ENCODE measurements around the gene CXorf49.

DNA sequence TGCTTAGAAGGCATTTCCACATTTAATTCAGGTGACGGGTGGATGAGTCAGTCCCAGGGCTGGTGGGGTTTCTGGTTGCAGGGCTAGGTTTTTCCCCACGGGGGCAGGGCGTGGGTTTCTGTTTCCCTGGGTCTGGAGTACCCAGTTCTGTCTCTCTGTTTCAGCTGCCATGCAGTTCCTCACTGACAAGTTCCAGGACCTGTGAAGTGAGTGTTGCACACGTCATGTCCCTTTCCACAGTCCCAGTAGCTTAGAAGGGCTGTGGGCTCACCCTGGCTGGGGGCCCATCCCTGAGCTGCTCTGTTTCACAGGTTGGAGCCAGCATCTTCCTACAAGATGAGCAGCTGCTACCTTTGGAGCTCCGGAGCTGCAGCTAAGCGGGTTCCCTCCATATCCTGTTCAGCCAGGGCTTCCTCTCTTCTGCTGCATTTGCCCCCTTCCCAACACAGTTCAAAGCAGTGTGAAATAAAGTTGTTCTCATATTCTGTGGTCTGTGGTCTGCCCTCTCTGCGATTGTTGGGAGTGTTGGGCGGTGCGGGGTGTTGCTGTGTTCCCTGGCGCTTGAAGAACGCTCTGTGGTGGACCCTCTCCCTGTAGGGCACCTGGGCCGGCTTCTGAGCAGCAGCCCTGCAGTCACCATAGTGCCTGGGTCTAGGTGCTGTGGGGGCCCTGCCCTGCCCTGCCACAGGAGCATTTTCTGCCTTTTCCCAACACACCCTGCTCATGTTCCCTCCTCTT is 46.9 kb downstream of the CXorf49 start:
- TF ChIP-seq, protein P1, sequence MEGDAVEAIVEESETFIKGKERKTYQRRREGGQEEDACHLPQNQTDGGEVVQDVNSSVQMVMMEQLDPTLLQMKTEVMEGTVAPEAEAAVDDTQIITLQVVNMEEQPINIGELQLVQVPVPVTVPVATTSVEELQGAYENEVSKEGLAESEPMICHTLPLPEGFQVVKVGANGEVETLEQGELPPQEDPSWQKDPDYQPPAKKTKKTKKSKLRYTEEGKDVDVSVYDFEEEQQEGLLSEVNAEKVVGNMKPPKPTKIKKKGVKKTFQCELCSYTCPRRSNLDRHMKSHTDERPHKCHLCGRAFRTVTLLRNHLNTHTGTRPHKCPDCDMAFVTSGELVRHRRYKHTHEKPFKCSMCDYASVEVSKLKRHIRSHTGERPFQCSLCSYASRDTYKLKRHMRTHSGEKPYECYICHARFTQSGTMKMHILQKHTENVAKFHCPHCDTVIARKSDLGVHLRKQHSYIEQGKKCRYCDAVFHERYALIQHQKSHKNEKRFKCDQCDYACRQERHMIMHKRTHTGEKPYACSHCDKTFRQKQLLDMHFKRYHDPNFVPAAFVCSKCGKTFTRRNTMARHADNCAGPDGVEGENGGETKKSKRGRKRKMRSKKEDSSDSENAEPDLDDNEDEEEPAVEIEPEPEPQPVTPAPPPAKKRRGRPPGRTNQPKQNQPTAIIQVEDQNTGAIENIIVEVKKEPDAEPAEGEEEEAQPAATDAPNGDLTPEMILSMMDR (conservative IDR thresholded peaks at IDR 0.05; ENCODE audit: low read length), result no peak
- TF ChIP-seq EZH2phosphoT487 (IDR thresholded peaks at IDR 0.05; ENCODE audit: borderline replicate concordance), result no peak
